ENCODE results near the gene RAMACL. TPM values are rescaled to one million over a fixed set of nuclear protein-coding genes. Genes with fewer than 3 reads are reported as not detected.

Gene RAMACL
- total and polyA plus RNA-seq, 4 donors: 0.22 to 0.59 (median 0.31) TPM

- TF ChIP-seq REST (IDR thresholded peaks at IDR 0.05): no peak
Observed at GRCh38 chr6:166591026-166591425, 4.5 kb upstream of the RAMACL start (continued).

DNA sequence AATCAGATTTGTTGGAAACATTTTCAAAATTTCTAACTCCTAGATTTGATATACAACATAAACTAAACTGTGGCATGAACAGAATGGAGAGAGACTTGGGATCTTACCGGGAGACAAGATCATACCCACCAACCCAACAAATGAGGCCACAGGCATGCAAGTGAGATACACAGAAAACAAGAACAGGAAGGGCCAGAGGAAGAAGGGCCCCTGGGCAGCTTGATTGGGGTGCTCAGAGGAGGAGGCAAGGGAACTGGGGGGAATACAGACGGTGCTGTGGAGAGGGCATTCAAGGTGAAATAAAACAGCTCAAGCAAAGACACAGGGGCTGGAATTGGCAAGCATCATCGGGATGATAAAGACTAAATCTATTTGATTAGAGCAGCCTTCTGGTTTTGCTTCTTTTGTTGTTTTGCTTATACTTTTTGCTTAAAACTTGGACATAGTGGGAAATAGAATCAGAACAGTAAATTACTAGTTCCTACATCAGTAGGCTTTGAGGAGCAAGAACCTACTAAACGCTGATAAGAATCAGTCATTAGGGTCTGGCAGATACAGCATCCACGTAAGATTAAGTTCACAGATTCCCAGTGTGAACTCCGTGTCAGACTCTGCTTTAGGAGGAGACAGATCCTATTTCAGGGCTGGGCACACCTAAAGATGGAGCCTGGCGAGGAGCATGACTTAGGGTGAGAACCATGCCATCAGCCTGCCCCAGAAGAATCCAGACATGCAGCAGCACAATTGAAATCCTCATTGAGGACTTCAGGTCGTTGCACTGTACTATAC is 3.5 kb upstream of the RAMACL start:
- DNase-seq (ENCODE audit: low spot score): no peak
- Histone ChIP-seq H3K9ac (ENCODE audit: low read depth in 1 of 2, low read length in 2 of 2) (no peak overlapping the region), H3K27ac (ENCODE audit: low read depth in 1 of 2, low read length in 2 of 2) (no peak overlapping the region), H3K36me3 (ENCODE audit: control insufficient read depth in 4 of 4, insufficient read depth in 3 of 4, low read depth in 1 of 4, low read length in 3 of 4) (no peaks in the 10 kb centered on the region), H3K27me3 (ENCODE audit: control insufficient read depth in 4 of 4, insufficient read depth in 4 of 4, low read length in 3 of 4) (no peaks in the 10 kb centered on the region), H3K4me1 (ENCODE audit: control insufficient read depth in 4 of 4, insufficient read depth in 4 of 4, low read length in 3 of 4) (no peaks in the 10 kb centered on the region), H3K9me3 (ENCODE audit: control insufficient read depth in 4 of 4, low read length in 3 of 4) (no peaks in the 10 kb centered on the region), H3K4me3 (ENCODE audit: low read depth in 1 of 3, low read length in 3 of 3) (no peak overlapping the region)
- TF ChIP-seq EGR1 (IDR thresholded peaks at IDR 0.05; ENCODE audit: low read depth in 2 of 2) (no peak), YY1 (IDR thresholded peaks at IDR 0.05) (no peak), NR2F2 (IDR thresholded peaks at IDR 0.05) (no peak), HNF4A (conservative IDR thresholded peaks at IDR 0.05) (no peak), REST (IDR thresholded peaks at IDR 0.05) (no peak), GABPA (IDR thresholded peaks at IDR 0.05 in 1 of 2, conservative IDR thresholded peaks at IDR 0.05 in 1 of 2) (no peak), RXRA (IDR thresholded peaks at IDR 0.05) (no peak), SP1 (IDR thresholded peaks at IDR 0.05) (no peak), FOXA1 (IDR thresholded peaks at IDR 0.05) (no peak), ZBTB33 (IDR thresholded peaks at IDR 0.05) (no peak), TAF1 (conservative IDR thresholded peaks at IDR 0.05) (no peak), HNF4G (IDR thresholded peaks at IDR 0.05) (no peak), JUND (IDR thresholded peaks at IDR 0.05) (no peak), FOXA2 (IDR thresholded peaks at IDR 0.05) (no peak), CTCF (IDR thresholded peaks at IDR 0.05; ENCODE audit: low read depth, low read length, missing input control) (no peak), RAD21 (IDR thresholded peaks at IDR 0.05) (no peak)
- TF ChIP-seq, protein P1, sequence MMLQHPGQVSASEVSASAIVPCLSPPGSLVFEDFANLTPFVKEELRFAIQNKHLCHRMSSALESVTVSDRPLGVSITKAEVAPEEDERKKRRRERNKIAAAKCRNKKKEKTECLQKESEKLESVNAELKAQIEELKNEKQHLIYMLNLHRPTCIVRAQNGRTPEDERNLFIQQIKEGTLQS (IDR thresholded peaks at IDR 0.05): no peak
- TF ChIP-seq, protein P2, sequence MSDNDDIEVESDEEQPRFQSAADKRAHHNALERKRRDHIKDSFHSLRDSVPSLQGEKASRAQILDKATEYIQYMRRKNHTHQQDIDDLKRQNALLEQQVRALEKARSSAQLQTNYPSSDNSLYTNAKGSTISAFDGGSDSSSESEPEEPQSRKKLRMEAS (IDR thresholded peaks at IDR 0.05): no peak
- WGBS: 85% methylated on average over 8 of the region's 8 CpGs
